AML-193 (cell line): ENCODE data around the gene LRRC71.
"Not testable (repeated sequence)": the region's sequence is repeated elsewhere in the genome, so short reads cannot be mapped to it uniquely, and the experiment has no call there.

Experiments used
- DNase-seq, 2 experiments: peaks; one replicate each; lab custom pipeline; 2025; lab: John Stamatoyannopoulos, UW

LRRC71 gene

DNA sequence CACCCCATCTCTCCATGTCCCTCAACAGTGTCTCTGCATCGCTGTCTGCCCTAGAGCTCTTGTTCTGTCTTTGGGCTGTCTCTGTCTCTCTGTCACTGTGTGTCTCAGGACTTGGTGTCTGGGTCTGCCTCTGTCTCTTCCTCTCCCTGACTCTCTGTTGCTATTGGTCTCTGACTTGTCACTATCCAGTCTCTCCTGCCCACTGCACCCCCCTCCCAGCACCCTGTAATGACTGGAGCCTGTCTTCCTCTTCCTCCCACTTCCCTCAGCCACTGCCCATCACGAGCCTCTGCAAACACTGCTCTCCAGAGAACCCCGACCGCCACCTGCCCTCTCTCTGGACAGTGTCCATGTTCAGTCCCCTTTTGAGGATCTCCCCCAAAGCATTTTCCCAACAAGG lies 14.8 kb upstream of the LRRC71 start:
- no peak for DNase-seq

DNA sequence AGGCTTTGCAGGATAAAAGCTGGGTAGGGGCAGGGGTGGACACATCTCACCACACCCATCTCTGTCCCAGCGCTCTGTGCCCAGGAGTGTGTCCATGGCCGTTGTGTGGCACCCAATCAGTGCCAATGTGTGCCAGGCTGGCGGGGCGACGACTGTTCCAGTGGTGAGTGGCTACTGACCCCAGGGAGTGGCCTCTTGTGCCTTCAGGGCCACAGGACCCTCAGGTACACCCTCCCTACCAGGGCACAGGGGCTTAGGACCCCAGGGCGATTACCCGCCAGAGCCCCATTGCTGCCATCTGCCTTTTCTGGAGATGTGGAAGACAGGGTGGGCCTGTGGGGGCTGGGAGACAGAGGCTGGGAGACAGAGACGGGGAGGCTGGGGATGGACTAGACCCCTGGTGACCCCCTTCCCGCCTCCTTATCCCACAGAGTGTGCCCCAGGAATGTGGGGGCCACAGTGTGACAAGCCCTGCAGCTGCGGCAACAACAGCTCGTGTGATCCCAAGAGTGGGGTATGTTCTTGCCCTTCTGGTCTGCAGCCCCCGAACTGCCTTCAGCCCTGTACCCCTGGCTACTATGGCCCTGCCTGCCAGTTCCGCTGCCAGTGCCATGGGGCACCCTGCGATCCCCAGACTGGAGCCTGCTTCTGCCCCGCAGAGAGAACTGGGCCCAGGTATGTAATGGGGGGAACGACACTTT lies 14.1 kb upstream of the LRRC71 start:
- DNase-seq = no peak

DNA sequence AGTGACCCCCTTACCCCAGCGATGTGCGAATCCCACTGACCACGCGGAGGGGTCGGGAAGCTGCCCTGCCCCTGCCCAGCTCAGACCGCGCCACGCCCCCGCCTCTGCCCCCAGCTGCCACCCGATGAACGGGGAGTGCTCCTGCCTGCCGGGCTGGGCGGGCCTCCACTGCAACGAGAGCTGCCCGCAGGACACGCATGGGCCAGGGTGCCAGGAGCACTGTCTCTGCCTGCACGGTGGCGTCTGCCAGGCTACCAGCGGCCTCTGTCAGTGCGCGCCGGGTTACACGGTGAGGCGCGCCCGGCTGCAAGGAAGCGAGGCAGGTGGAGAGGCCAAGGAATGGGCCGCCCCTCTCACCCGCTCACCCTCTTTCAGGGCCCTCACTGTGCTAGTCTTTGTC lies 11.9 kb upstream of the LRRC71 start:
- no peak for DNase-seq

DNA sequence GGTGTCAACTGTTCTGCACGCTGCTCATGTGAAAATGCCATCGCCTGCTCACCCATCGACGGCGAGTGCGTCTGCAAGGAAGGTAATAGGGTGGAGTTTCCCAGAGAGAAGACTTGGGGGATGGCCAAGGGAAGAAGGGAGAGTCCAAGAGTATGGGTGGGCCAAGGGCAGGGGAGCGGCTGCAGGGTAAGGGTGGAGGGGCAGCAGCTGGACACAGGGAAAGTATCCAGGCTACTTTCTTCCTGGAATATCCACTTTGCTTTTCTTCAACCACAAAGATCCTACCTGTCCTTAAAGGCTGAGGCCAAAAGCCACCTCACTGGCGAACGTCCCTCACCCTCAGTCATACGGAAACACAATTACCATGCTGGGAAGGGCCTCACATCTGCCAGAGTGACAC lies 11.5 kb upstream of the LRRC71 start:
- DNase-seq = no peak

DNA sequence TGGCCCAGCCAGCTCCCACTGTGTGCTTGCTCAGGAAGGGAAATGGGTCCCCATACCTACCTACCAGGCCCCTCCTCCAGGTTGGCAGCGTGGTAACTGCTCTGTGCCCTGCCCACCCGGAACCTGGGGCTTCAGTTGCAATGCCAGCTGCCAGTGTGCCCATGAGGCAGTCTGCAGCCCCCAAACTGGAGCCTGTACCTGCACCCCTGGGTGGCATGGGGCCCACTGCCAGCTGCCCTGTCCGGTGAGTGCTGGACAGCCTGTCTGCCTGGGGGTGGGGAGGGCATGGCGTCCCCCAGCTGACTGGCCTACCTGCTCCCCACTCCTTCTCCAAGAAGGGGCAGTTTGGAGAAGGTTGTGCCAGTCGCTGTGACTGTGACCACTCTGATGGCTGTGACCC lies 10.8 kb upstream of the LRRC71 start:
- no peak for DNase-seq

DNA sequence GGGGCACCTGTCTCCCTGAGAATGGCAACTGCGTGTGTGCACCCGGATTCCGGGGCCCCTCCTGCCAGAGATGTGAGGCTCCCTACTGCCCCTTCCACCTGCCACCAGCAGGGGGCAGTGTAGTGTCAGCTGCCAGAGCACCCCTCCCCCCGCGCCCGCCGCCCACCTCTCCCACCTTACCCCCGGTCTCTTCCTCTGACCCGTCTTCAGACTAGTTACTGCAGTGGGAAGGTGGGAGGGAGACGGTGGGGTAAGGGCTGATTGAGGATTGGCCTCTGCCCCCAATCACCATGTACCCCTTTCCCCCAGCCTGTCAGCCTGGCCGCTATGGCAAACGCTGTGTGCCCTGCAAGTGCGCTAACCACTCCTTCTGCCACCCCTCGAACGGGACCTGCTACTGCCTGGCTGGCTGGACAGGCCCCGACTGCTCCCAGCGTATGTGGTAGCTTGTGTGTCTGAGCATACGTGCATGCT lies 10.1 kb upstream of the LRRC71 start:
- peak; percentile 12 to 16 for DNase-seq

DNA sequence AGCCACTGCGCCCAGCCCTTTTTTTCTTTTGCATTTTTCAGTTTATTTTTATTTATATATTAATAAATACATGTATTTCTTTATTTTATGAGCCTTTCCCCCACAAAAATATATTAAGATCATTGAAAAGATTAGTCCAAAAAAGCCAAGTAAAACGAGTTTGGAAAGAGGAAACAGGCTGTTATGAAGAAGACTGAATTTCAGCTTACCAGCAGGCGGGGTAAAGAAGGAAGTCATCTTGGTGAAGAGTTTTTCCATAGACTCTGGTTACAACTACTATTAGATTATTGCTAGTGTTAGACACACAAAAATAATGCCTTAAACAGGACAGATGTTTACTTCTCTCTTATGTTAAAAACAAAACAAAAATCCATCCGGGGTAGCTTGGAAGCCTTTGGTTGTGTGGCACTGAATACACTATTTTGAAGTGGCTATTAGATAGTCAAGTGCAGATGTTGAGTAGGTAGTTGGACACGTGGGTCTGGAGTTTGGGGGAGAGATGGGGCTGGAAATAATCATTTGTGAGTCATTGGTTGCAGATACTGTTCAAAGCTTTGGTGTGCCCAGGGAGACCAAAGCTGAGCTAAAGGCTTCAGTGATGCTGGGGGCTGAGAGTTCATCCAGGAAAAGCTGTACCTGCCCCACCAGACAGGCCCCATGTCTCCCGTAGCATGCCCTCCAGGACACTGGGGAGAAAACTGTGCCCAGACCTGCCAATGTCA lies 8.7 kb upstream of the LRRC71 start:
- peak in 1 of 2 experiments; percentile 8 for DNase-seq

DNA sequence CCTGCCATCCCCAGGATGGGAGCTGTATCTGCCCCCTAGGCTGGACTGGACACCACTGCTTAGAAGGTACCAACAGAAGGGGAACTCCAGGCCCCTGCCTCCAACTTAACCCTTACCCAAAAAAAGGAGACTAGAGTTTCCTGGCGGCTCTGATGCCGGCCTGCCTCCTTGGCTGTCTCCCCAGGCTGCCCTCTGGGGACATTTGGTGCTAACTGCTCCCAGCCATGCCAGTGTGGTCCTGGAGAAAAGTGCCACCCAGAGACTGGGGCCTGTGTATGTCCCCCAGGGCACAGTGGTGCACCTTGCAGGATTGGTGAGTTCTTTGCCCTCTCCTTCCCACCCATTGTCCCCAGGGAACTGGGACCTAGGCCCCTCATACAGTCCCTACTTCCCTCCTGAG lies 8.1 kb upstream of the LRRC71 start:
- DNase-seq = no peak

DNA sequence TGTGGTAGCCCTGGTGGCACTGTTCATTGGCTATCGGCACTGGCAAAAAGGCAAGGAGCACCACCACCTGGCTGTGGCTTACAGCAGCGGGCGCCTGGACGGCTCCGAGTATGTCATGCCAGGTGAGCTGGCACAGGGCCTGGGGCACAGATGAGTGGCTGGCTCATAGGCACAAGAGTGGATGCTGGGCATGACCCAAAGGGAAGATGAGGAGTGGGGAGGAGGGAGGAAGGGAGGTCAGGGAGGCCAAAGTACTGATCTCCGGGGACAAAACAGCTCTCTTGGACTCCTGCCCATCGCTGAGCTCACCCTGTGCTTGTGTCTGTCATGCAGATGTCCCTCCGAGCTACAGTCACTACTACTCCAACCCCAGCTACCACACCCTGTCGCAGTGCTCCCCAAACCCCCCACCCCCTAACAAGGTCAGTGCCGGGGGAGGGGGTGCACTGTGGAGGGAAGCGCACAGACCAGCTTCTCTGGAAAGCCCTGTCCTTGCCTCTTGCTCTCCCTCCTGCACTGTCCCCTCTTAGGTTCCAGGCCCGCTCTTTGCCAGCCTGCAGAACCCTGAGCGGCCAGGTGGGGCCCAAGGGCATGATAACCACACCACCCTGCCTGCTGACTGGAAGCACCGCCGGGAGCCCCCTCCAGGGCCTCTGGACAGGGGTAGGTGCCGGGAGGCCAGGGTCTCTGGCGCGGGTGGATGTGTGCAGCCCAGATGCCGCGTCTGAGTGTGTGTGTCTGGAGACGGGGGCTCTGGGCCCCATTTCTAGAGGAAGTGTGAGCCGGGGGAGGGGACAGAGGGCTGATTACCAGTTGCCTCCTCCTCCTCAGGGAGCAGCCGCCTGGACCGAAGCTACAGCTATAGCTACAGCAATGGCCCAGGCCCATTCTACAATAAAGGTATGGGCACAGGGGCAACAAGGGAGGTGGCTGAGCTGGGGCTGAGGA lies 7.3 kb upstream of the LRRC71 start:
- no peak for DNase-seq

DNA sequence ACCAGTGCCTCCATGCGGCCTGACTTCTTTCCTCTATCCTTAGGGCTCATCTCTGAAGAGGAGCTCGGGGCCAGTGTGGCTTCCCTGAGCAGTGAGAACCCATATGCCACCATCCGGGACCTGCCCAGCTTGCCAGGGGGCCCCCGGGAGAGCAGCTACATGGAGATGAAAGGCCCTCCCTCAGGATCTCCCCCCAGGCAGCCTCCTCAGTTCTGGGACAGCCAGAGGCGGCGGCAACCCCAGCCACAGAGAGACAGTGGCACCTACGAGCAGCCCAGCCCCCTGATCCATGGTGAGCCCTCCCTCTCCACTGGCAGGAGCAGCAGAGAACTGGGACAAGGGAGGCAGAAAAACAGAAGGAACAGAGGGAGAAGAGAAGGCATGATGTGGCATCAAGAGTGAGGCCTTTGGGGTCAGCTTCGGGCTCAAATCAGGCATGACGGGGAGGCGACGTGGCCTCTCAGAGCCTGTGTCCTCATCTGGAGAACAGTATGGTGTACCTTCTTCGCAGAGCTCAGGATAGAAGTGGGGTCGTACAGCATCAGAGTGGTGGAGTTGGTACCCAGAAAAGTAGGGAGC lies 6.5 kb upstream of the LRRC71 start:
- no peak for DNase-seq

DNA sequence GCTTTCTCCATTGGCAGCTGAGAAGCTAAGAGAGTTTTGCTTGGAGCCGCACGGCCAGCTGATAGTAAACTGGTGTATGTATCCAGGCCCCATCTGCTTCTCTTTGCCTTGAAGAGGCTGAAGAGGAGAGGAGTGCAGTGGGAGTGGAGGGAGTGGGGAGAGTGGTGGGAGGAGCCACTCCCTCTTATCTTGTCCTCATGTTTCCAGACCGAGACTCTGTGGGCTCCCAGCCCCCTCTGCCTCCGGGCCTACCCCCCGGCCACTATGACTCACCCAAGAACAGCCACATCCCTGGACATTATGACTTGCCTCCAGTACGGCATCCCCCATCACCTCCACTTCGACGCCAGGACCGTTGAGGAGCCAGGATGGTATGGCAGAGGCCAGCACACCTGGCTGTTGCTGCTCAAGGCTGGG lies 6.0 kb upstream of the LRRC71 start:
- DNase-seq = no peak

DNA sequence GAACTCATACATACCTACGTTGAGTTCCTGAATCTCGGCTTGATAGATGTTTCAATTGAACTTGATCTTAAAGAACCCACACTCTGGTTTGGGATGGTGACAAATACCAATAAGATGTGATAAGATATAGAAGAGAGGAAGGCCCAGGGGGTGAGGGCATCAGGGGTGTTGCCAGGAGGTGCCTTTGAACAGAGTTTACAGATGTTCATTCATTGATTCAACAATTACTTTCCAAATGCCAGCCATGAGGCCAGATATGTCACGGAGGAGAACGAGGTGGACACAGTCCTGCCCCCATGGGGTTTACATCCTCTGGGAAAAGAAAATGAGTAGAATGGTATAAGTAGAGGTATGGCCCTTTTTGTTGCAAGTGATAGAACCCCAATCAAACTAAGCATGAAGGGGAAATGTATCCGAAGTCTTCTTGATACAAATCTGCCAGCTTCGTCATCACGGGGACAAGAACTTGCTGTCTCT lies 659 bp downstream of the LRRC71 start:
- DNase-seq = no peak

DNA sequence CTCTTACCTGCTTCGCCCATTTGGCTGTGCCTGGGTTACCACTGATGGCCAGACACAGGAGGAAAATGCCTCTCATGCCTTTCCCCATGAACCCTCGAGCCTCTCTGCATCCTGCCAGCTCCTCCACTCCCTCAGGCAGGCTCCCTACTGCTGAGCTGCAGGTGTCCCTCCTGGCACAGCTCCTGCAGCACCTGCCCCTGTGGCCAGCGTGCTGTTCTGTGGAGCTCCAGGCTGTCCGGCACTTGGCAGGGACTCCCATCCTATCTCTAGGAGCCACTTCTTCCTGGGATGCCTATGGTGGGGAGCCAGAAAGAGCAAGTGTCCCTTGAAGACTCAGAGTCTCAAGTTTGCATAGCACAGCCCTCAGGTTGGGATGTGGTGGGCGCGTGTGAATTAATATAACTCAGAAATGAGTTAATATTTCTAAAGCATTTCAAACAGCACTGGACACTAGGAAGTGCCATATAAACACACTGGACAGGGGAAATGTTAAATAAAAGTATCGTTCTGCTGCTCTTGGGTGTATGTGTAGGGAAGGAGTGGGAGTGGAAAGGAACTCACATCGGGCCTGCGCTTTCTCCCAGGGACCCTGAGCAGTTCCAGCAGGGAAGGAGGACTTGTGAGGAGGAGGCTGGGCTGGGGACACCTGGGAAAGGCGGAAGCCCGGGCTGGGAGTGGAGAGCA lies 2.7 kb downstream of the LRRC71 start:
- no peak for DNase-seq

DNA sequence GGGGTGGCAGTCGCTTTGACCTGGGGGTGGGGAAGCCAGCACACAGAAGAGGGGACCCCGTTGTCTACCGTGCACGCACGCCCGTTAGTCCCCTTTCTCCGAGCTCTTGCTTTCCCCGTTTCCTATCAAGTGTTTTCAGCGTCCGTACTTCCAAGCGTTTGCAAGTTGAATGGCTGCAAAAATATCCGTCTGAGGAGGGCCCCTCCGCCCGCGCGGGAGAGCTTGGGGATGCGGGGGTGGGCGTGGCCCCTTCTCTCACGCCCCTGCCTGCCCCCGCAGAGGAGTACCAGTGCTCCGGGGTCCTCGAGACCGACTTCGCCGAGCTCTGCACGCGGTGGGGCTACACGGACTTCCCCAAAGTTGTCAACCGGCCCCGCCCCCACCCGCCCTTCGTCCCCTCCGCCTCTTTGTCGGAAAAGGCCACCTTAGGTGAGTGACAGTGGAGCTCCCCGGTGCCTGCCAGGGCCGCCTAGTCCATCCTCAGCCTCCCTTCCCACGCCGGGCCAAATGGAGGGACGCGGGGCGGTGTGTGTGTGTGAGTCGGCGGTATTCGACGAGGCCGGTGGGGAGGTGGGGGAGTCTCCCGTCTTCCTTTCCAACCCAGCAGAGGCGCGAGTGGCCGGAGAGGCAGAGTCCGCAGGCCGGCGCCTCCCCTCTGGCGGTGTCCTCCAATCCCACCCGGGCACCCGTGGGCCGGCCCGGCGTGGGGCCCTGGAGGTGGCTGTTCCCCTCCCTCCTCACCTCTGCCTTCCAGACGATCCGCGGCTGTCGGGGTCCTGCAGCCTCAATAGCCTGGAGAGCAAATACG lies 3.4 kb downstream of the LRRC71 start:
- DNase-seq = no peak

DNA sequence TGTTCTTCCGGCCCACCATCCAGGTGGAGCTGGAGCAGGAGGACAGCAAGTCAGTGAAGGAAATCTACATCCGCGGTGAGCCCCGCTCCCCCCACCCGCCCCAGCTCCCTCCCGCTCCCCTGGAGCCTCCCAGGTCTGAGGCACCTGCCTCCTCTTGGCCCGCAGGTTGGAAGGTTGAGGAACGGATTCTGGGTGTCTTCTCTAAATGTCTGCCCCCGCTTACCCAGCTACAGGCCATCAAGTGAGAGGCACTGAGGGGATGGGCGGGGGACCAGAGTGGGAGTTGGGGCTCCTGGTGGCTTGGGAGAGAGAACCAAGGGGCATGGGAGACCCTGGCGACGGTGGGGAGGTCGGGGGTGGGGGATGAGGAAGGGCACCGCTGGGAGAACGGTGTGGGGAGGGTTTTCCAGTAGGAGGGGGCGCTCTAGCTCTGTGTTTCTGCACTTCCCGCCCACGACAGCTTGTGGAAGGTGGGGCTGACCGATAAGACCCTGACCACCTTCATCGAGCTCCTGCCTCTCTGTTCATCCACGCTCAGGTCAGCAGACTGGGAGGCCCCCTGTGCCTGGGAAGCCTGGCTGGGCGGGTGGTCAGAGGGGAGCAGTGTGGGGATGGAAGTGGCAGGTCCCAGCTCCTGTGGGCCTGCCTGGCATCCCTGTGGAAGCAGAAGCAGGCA lies 4.2 kb downstream of the LRRC71 start:
- no peak for DNase-seq

DNA sequence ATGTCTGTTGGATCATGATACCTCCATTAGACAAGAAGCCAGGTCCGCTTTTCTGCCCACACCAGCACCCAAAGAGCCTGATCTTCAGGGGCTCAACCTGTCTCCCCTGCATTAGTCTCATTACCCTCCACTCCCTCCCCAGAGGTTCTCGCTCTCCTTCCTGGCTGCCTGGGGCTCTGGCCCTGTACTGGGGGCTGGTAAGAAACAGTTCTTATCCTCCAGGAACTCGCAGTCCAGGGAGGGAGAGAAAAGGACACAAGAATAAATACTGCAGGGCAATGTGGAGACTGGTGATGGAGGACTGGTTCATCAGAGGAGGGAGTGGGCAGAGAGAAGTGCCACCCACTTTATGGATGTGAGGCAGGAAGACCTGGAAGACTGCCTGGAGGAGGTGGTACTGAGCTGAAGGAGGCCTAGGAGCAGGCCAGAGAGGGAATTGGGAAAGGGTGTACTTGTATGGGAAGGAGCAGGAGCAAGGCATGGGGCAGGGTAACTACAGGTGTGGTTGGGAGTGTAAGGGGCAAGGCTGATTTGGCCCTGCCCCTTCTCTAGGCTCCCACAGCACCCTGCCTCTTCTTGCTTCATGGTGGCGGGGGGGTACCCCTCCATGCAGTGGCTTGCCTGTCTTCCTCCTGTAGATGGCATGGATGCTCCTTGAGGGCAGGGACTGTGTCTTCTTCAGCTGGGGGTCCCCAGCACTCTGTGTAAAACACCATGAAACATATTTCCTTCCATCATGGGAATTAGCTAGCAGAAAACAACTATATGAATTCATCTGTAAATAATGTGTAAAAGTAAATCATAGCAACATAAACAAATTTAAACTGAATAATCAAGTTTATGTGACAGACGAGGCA lies 5.0 kb downstream of the LRRC71 start:
- DNase-seq = no peak

DNA sequence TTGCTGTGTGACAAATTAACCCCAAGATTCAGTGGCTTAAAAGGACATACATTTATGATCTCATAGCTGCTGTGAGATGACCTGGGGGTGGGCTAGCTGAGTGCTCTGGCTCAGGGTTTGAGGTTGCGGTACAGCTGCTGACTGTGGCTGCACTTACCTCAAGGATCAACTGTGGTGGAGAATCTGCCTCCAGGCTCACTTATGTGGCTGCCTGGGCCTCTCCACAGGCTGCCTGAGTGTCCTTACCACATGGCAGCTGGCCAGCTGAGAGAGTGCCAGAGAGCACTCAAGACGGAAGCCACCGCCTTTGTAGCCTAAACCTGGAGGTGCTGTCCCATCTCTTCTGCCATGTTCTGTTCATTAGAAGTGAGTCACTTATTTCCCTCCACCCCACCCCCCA lies 5.7 kb downstream of the LRRC71 start:
- DNase-seq = peak; percentile 48 to 65

DNA sequence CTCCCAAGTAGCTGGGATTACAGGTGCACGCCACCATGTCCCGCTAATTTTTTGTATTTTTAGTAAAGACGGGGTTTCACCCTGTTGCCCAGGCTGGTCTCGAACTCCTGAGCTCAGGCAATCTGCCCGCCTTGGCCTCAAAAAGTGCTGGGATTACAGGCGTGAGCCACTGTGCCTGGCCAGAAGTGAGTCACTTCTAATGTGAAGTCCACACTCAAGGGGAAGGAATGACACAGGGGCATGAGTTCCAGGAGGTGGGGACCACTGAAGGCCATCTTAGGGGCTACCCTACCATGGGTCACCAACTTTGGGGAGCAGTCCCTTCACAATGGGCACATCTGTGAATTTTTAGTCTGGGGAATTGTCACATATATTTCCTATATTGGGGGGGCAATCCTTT lies 6.3 kb downstream of the LRRC71 start:
- not testable (repeated sequence) for DNase-seq
